HepG2 (cell line): ENCODE results near the gene TPD52L2. TPM values are rescaled to one million over a fixed set of nuclear protein-coding genes. Genes with fewer than 3 reads are reported as not detected.

Experiments used
- CREB1 ChIP-seq, 2 experiments: fragments of 450-650 bp in 1 of 2; IDR thresholded peaks; 2 replicates each; pipeline ENCODE4 v1.6.1; 2016 to 2017; ENCODE audit warnings: control low read depth in 1 of 2, mild to moderate bottlenecking in 1 of 2, missing compliant biosample characterization in 1 of 2, missing genetic modification characterization in 1 of 2
- CREB3 ChIP-seq: sonication (generic); formaldehyde crosslinking; IDR thresholded peaks from 2 replicates; pipeline ENCODE4 v1.5.0; 2020; ENCODE audit warnings: missing genetic modification reagents
- FOXO1 ChIP-seq: sonication (generic); formaldehyde crosslinking; IDR thresholded peaks from 2 replicates; pipeline ENCODE4 v1.4.0; 2020; ENCODE audit warnings: missing genetic modification reagents
- HHEX ChIP-seq: IDR thresholded peaks from 2 replicates; pipeline ENCODE4 v1.6.1; 2016; ENCODE audit warnings: control low read depth
- IRF2 ChIP-seq: IDR thresholded peaks from 2 replicates; pipeline ENCODE4 v1.6.1; 2018; ENCODE audit warnings: missing genetic modification reagents, missing compliant biosample characterization
- ISL2 ChIP-seq: sonication (generic); formaldehyde crosslinking; IDR thresholded peaks from 2 replicates; pipeline ENCODE4 v1.5.0; 2020; ENCODE audit warnings: missing genetic modification reagents
- KLF16 ChIP-seq, 2 experiments: sonication (generic) in 1 of 2; formaldehyde crosslinking in 1 of 2; IDR thresholded peaks; 2 replicates each; pipeline versions ENCODE4 v1.6.1 to v1.8.0; 2016 to 2023; ENCODE audit warnings: missing genetic modification reagents in 2 of 2, missing compliant biosample characterization in 1 of 2
- KLF6 ChIP-seq: IDR thresholded peaks from 2 replicates; pipeline ENCODE4 v1.8.0; 2016; ENCODE audit warnings: missing biosample characterization, missing genetic modification reagents
- MIER3 ChIP-seq: IDR thresholded peaks from 2 replicates; pipeline ENCODE4 v1.6.1; 2016; ENCODE audit warnings: missing compliant biosample characterization, borderline replicate concordance
- MYPOP ChIP-seq: sonication (generic); formaldehyde crosslinking; IDR thresholded peaks from 2 replicates; pipeline ENCODE4 v1.8.1; 2023; ENCODE audit warnings: mild to moderate bottlenecking, moderate library complexity, missing genetic modification reagents
- PHF20 ChIP-seq: sonication (generic); formaldehyde crosslinking; IDR thresholded peaks from 2 replicates; pipeline ENCODE4 v1.5.0; 2020; ENCODE audit warnings: mild to moderate bottlenecking, missing genetic modification reagents
- RBFOX2 ChIP-seq: fragments of 200-400 bp; formaldehyde crosslinking; IDR thresholded peaks from 2 replicates; pipeline ENCODE4 v1.6.1; 2017; ENCODE audit warnings: low read depth, mild to moderate bottlenecking, low read length
- RFXANK ChIP-seq: IDR thresholded peaks from 2 replicates; pipeline ENCODE4 v1.6.1; 2016
- SNAI1 ChIP-seq: sonication (generic); formaldehyde crosslinking; IDR thresholded peaks from 2 replicates; pipeline ENCODE4 v1.5.0; 2020; ENCODE audit warnings: mild to moderate bottlenecking, missing genetic modification reagents, borderline replicate concordance
- SOX13 ChIP-seq, 3 experiments: fragments of 450-650 bp in 1 of 3; sonication (generic) in 1 of 3; formaldehyde crosslinking in 1 of 3; IDR thresholded peaks in 2 of 3; conservative IDR thresholded peaks in 1 of 3; 2 replicates each; pipeline versions ENCODE4 v1.5.0 to v1.6.1; 2016 to 2020; ENCODE audit warnings: antibody characterized with exemption in 1 of 3, mild to moderate bottlenecking in 1 of 3, missing compliant biosample characterization in 1 of 3, missing genetic modification reagents in 1 of 3, moderate library complexity in 1 of 3
- SPEN ChIP-seq: sonication (generic); formaldehyde crosslinking; IDR thresholded peaks from 2 replicates; pipeline ENCODE4 v1.5.1; 2020; ENCODE audit warnings: low read depth, mild to moderate bottlenecking, missing genetic modification reagents
- SRY ChIP-seq: sonication (generic); formaldehyde crosslinking; IDR thresholded peaks from 2 replicates; pipeline ENCODE4 v1.8.0; 2022; ENCODE audit warnings: mild to moderate bottlenecking, missing genetic modification reagents
- SSRP1 ChIP-seq: IDR thresholded peaks from 2 replicates; pipeline ENCODE4 v1.6.1; 2016; ENCODE audit warnings: control low read depth
- SYNCRIP ChIP-seq: fragments of 200-400 bp; formaldehyde crosslinking; IDR thresholded peaks from 2 replicates; pipeline ENCODE4 v1.6.1; 2018; ENCODE audit warnings: mild to moderate bottlenecking, low read depth, low read length; ENCODE audit not compliant: insufficient read depth
- TARDBP ChIP-seq: sonication (generic); formaldehyde crosslinking; IDR thresholded peaks from 2 replicates; pipeline ENCODE4 v1.8.0; 2022; ENCODE audit warnings: mild to moderate bottlenecking, missing genetic modification reagents
- ZNF331 ChIP-seq: sonication (generic); formaldehyde crosslinking; IDR thresholded peaks from 2 replicates; pipeline ENCODE4 v1.4.0; 2020; ENCODE audit warnings: missing genetic modification reagents
- ZNF607 ChIP-seq: sonication (generic); formaldehyde crosslinking; IDR thresholded peaks from 2 replicates; pipeline ENCODE4 v1.5.1; 2020; ENCODE audit warnings: missing genetic modification reagents, mild to moderate bottlenecking, borderline replicate concordance
- ZNF616 ChIP-seq: sonication (generic); formaldehyde crosslinking; IDR thresholded peaks from 2 replicates; pipeline ENCODE4 v1.5.0; 2020; ENCODE audit warnings: low read depth, mild to moderate bottlenecking, missing genetic modification reagents
- ZNF660 ChIP-seq: sonication (generic); formaldehyde crosslinking; IDR thresholded peaks from 2 replicates; pipeline ENCODE4 v1.5.1; 2020; ENCODE audit warnings: mild to moderate bottlenecking, low read depth, missing genetic modification reagents, borderline replicate concordance
- ZNF891 ChIP-seq: sonication (generic); formaldehyde crosslinking; IDR thresholded peaks from 2 replicates; pipeline ENCODE4 v1.5.0; 2020; ENCODE audit warnings: mild to moderate bottlenecking, missing genetic modification reagents
- polyA plus RNA-seq, 8 experiments: library from polyadenylated mRNA; depleted of rRNA in 3 of 8; stranded (reverse) in 7 of 8; unstranded in 1 of 8; fragments of >200 nt; fragmentation: Illumina TruSeq in 4 of 8; extraction: Trizol in 4 of 8; gene quantifications; 2 replicates each; pipeline versions ENCODE4 v1.2.1 to v1.2.3, GENCODE V29; 2011 to 2016; ENCODE audit warnings: low read depth in 4 of 8, missing spikeins in 1 of 8, mixed read lengths in 1 of 8; ENCODE audit not compliant: insufficient read depth in 1 of 8
- total RNA-seq, 5 experiments: library from RNA; depleted of rRNA; stranded (reverse); fragments of >200 nt; fragmentation: Illumina TruSeq; extraction: Trizol; gene quantifications; 2 replicates each; pipeline ENCODE4 v1.2.3, GENCODE V29; 2016; ENCODE audit warnings: low read depth in 1 of 5
- TF ChIP-seq, protein P1 (sequence below): sonication (generic); formaldehyde crosslinking; IDR thresholded peaks from 2 replicates; pipeline ENCODE4 v1.5.0; 2020; ENCODE audit warnings: mild to moderate bottlenecking, missing genetic modification reagents, moderate library complexity

TPD52L2 gene
- total and polyA plus RNA-seq, 2 of the 13 experiments (the other 11 are each of a cell fraction or from before 2014, with no cell fraction given), result 156 to 184 TPM

- TF ChIP-seq KLF16 (CRISPR knock-in tag; IDR thresholded peaks at IDR 0.05) (peak in 1 of 2 experiments; percentile 92; a peak in 1 of 4 replicates), FOXO1 (CRISPR knock-in tag) (0 out of 2 replicates have a peak, but pooled peaks have one; percentile 46), ZNF607 (CRISPR knock-in tag) (peak; percentile 65; the same call in 1 of the 2 replicates), SRY (CRISPR knock-in tag) (peak; percentile 30), ZNF616 (CRISPR knock-in tag) (peak; percentile 69; the same call in 1 of the 2 replicates), IRF2 (0 out of 2 replicates have a peak, but pooled peaks have one; percentile 64), HHEX (0 out of 2 replicates have a peak, but pooled peaks have one; percentile 29), RFXANK (0 out of 2 replicates have a peak, but pooled peaks have one; percentile 46), MYPOP (CRISPR knock-in tag) (peak; percentile 78; the same call in 1 of the 2 replicates), CREB1 (IDR thresholded peaks at IDR 0.05) (peak; percentile 46), CREB1 (CRISPR knock-in tag; IDR thresholded peaks at IDR 0.05) (no peak), MIER3 (CRISPR knock-in tag) (0 out of 2 replicates have a peak, but pooled peaks have one; percentile 58), SNAI1 (0 out of 2 replicates have a peak, but pooled peaks have one; percentile 45), SSRP1 (CRISPR knock-in tag) (no peak; the same call in 1 of the 2 replicates), PHF20 (CRISPR knock-in tag) (peak; percentile 73), SYNCRIP (no peak), ZNF660 (CRISPR knock-in tag) (no peak; the same call in 1 of the 2 replicates), ZNF891 (CRISPR knock-in tag) (peak; percentile 98), SOX13 (IDR thresholded peaks at IDR 0.05) (no peak), SOX13 (CRISPR knock-in tag; conservative IDR thresholded peaks at IDR 0.05 in 1 of 2, IDR thresholded peaks at IDR 0.05 in 1 of 2) (no peak), KLF6 (CRISPR knock-in tag) (peak; percentile 83), ZNF331 (CRISPR knock-in tag) (no peak; the same call in 1 of the 2 replicates), CREB3 (CRISPR knock-in tag) (no peak), RBFOX2 (peak; percentile 81), ISL2 (peak; percentile 38), SPEN (CRISPR knock-in tag) (peak; percentile 81), TARDBP (CRISPR knock-in tag) (peak; percentile 79)
- TF ChIP-seq, protein P1, sequence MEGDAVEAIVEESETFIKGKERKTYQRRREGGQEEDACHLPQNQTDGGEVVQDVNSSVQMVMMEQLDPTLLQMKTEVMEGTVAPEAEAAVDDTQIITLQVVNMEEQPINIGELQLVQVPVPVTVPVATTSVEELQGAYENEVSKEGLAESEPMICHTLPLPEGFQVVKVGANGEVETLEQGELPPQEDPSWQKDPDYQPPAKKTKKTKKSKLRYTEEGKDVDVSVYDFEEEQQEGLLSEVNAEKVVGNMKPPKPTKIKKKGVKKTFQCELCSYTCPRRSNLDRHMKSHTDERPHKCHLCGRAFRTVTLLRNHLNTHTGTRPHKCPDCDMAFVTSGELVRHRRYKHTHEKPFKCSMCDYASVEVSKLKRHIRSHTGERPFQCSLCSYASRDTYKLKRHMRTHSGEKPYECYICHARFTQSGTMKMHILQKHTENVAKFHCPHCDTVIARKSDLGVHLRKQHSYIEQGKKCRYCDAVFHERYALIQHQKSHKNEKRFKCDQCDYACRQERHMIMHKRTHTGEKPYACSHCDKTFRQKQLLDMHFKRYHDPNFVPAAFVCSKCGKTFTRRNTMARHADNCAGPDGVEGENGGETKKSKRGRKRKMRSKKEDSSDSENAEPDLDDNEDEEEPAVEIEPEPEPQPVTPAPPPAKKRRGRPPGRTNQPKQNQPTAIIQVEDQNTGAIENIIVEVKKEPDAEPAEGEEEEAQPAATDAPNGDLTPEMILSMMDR (CRISPR knock-in tag), result no peak
Measured at GRCh38 chr20:63894358-63895201, 29.5 kb downstream of the TPD52L2 start, which contains the start of gene DNAJC5 (continued).
